Neural progenitor cell (in vitro differentiated cells): ENCODE measurements around the gene PRAC2. TPM values are rescaled to one million over a fixed set of nuclear protein-coding genes. Genes with fewer than 3 reads are reported as not detected.

Experiments used
- DNase-seq: peaks from one replicate; pipeline ENCODE4 v3.0.0-alpha.2; 2016; ENCODE audit warnings: low spot score
- H2AFZ ChIP-seq: fragments of 200-600 bp; sonication (generic); replicated peaks from 2 replicates; pipeline ENCODE4 v1.6.1; 2016; ENCODE audit warnings: antibody characterized with exemption
- H3F3A ChIP-seq: fragments of 200-600 bp; sonication (generic); 2 replicates; pipeline ENCODE4 v1.6.1; 2016; ENCODE audit warnings: antibody characterized with exemption, low read depth
- H3K27ac ChIP-seq: fragments of 200-600 bp; sonication (generic); 2 replicates; pipeline ENCODE4 v1.5.1; 2016; ENCODE audit warnings: mild to moderate bottlenecking
- H3K27me3 ChIP-seq: fragments of 200-600 bp; sonication (generic); 2 replicates; pipeline ENCODE4 v1.6.1; 2016; ENCODE audit warnings: mild to moderate bottlenecking, moderate library complexity
- H3K36me3 ChIP-seq: fragments of 200-600 bp; sonication (generic); 2 replicates; pipeline ENCODE4 v1.5.1; 2016
- H3K4me1 ChIP-seq: fragments of 200-600 bp; sonication (generic); 2 replicates; pipeline ENCODE4 v1.6.1; 2016; ENCODE audit warnings: mixed run types
- H3K4me2 ChIP-seq: fragments of 200-600 bp; sonication (generic); 2 replicates; pipeline ENCODE4 v1.6.1; 2016
- H3K4me3 ChIP-seq: fragments of 200-600 bp; sonication (generic); 2 replicates; pipeline ENCODE4 v1.5.1; 2016
- H3K79me2 ChIP-seq: fragments of 200-600 bp; sonication (generic); 2 replicates; pipeline ENCODE4 v1.6.1; 2016; ENCODE audit warnings: low read depth
- H3K9ac ChIP-seq: fragments of 200-600 bp; sonication (generic); 2 replicates; pipeline ENCODE4 v1.6.1; 2016
- H3K9me3 ChIP-seq: fragments of 200-600 bp; sonication (generic); 2 replicates; pipeline ENCODE4 v1.5.1; 2016; ENCODE audit warnings: low read depth
- H4K20me1 ChIP-seq: fragments of 200-600 bp; sonication (generic); 2 replicates; pipeline ENCODE4 v1.6.1; 2016; ENCODE audit warnings: low read depth
- H3K27ac Mint-ChIP-seq: 3 replicates; pipeline ENCODE4 v1.8.0; 2021; ENCODE audit warnings: mixed read lengths
- H3K27me3 Mint-ChIP-seq: 2 replicates; pipeline ENCODE4 v1.8.0; 2022; ENCODE audit warnings: low read depth, mild to moderate bottlenecking, inconsistent platforms, moderate library complexity, mixed read lengths; ENCODE audit not compliant: insufficient read depth
- H3K36me3 Mint-ChIP-seq: 3 replicates; pipeline ENCODE4 v1.8.0; 2021; ENCODE audit warnings: mixed read lengths
- H3K4me1 Mint-ChIP-seq: 3 replicates; pipeline ENCODE4 v1.8.0; 2021; ENCODE audit warnings: mixed read lengths
- H3K4me3 Mint-ChIP-seq: 3 replicates; pipeline ENCODE4 v1.8.0; 2021; ENCODE audit warnings: mild to moderate bottlenecking, moderate library complexity, mixed read lengths
- H3K9me3 Mint-ChIP-seq: 3 replicates; pipeline ENCODE4 v1.8.0; 2020; ENCODE audit warnings: mixed read lengths
- CTCF ChIP-seq: fragments of 200-600 bp; sonication (generic); IDR thresholded peaks from 2 replicates; pipeline ENCODE4 v1.5.1; 2017; ENCODE audit warnings: antibody characterized with exemption, mild to moderate bottlenecking
- EZH2 ChIP-seq: fragments of 200-600 bp; sonication (generic); IDR thresholded peaks from 2 replicates; pipeline ENCODE4 v1.6.1; 2017; ENCODE audit warnings: antibody characterized with exemption, mild to moderate bottlenecking, moderate library complexity
- EZH2phosphoT487 ChIP-seq: fragments of 200-600 bp; sonication (generic); IDR thresholded peaks from 2 replicates; pipeline ENCODE4 v1.6.1; 2017; ENCODE audit warnings: antibody characterized with exemption
- total RNA-seq: library from RNA; depleted of rRNA; stranded (reverse); fragments of >200 nt; gene quantifications from 2 replicates; pipeline ENCODE4 v1.2.3, GENCODE V29; 2015; ENCODE audit warnings: low replicate concordance

PRAC2 gene
- total RNA-seq, 1 donor from 2014 or later = not detected

- TF ChIP-seq EZH2 (no peak), EZH2phosphoT487 (no peak), CTCF (no peak)
- no peak overlapping the region for H2AFZ ChIP-seq
- no peak for DNase-seq
- H3K4me3 ChIP-seq = no peak overlapping the region
- Mint-ChIP-seq H3K4me3 (peak overlapping the region; percentile 5), H3K27me3 (peaks cover 92% of the 10 kb centered on the region), H3K36me3 (no peaks in the 10 kb centered on the region), H3K27ac (no peak overlapping the region), H3K9me3 (peaks cover 10% of the 10 kb centered on the region), H3K4me1 (no peaks in the 10 kb centered on the region)
- no peaks in the 10 kb centered on the region for H3K9me3 ChIP-seq
- H3K27me3 ChIP-seq = peaks cover 100% of the 10 kb centered on the region
- H3K36me3 ChIP-seq = no peaks in the 10 kb centered on the region
- H3F3A ChIP-seq = no peaks in the 10 kb centered on the region
- H3K9ac ChIP-seq = no peak overlapping the region
- no peak overlapping the region for H3K4me2 ChIP-seq
- H3K4me1 ChIP-seq = no peaks in the 10 kb centered on the region
- H3K27ac ChIP-seq = no peak overlapping the region
- H4K20me1 ChIP-seq = peaks cover 94% of the 10 kb centered on the region
- no peaks in the 10 kb centered on the region for H3K79me2 ChIP-seq
Observed at GRCh38 chr17:48746916-48747444, 24.0 kb downstream of the PRAC2 start.

- H3K4me1 ChIP-seq = no peaks in the 10 kb centered on the region
- Mint-ChIP-seq H3K36me3 (no peaks in the 10 kb centered on the region), H3K27me3 (peaks cover 91% of the 10 kb centered on the region), H3K4me3 (no peak overlapping the region), H3K9me3 (peaks cover 10% of the 10 kb centered on the region), H3K27ac (no peak overlapping the region), H3K4me1 (no peaks in the 10 kb centered on the region)
- H3K4me3 ChIP-seq = no peak overlapping the region
- H3K79me2 ChIP-seq = no peaks in the 10 kb centered on the region
- no peak overlapping the region for H3K4me2 ChIP-seq
- no peak overlapping the region for H2AFZ ChIP-seq
- peaks cover 98% of the 10 kb centered on the region for H4K20me1 ChIP-seq
- H3K9me3 ChIP-seq = no peaks in the 10 kb centered on the region
- H3K36me3 ChIP-seq = no peaks in the 10 kb centered on the region
- no peak overlapping the region for H3K27ac ChIP-seq
- H3K27me3 ChIP-seq = peaks cover 100% of the 10 kb centered on the region
- H3F3A ChIP-seq = no peaks in the 10 kb centered on the region
- no peak overlapping the region for H3K9ac ChIP-seq
- TF ChIP-seq EZH2 (peak; percentile 98), CTCF (no peak), EZH2phosphoT487 (peak; percentile 99)
- peak; percentile 65 for DNase-seq
Observed at GRCh38 chr17:48747445-48748363, 24.7 kb downstream of the PRAC2 start.

GRCh38 chr17:48748718-48749566, 26.0 kb downstream of the PRAC2 start:
- Histone ChIP-seq H3K27ac (no peak overlapping the region), H3K27me3 (peaks cover 100% of the 10 kb centered on the region), H3K4me3 (no peak overlapping the region), H2AFZ (no peak overlapping the region), H3F3A (no peaks in the 10 kb centered on the region), H3K36me3 (no peaks in the 10 kb centered on the region), H4K20me1 (peaks cover 100% of the 10 kb centered on the region), H3K9ac (no peak overlapping the region), H3K4me2 (no peak overlapping the region), H3K79me2 (no peaks in the 10 kb centered on the region), H3K4me1 (no peaks in the 10 kb centered on the region), H3K9me3 (no peaks in the 10 kb centered on the region)
- H3K27ac Mint-ChIP-seq = no peak overlapping the region
- TF ChIP-seq EZH2phosphoT487 = no peak
- H3K36me3 Mint-ChIP-seq = no peaks in the 10 kb centered on the region
- DNase-seq = no peak
- peaks cover 9% of the 10 kb centered on the region for H3K9me3 Mint-ChIP-seq
- no peaks in the 10 kb centered on the region for H3K4me1 Mint-ChIP-seq
- no peak overlapping the region for H3K4me3 Mint-ChIP-seq
- H3K27me3 Mint-ChIP-seq = peaks cover 91% of the 10 kb centered on the region
